ENCODE measurements around the gene LRG1. TPM values are rescaled to one million over a fixed set of nuclear protein-coding genes. Genes with fewer than 3 reads are reported as not detected.
A peak's percentile ranks its signal among the peaks of the same experiment; 100 is the strongest.

The LRG1 gene, protein sequence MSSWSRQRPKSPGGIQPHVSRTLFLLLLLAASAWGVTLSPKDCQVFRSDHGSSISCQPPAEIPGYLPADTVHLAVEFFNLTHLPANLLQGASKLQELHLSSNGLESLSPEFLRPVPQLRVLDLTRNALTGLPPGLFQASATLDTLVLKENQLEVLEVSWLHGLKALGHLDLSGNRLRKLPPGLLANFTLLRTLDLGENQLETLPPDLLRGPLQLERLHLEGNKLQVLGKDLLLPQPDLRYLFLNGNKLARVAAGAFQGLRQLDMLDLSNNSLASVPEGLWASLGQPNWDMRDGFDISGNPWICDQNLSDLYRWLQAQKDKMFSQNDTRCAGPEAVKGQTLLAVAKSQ
- total RNA-seq: under 0.01 TPM

DNA sequence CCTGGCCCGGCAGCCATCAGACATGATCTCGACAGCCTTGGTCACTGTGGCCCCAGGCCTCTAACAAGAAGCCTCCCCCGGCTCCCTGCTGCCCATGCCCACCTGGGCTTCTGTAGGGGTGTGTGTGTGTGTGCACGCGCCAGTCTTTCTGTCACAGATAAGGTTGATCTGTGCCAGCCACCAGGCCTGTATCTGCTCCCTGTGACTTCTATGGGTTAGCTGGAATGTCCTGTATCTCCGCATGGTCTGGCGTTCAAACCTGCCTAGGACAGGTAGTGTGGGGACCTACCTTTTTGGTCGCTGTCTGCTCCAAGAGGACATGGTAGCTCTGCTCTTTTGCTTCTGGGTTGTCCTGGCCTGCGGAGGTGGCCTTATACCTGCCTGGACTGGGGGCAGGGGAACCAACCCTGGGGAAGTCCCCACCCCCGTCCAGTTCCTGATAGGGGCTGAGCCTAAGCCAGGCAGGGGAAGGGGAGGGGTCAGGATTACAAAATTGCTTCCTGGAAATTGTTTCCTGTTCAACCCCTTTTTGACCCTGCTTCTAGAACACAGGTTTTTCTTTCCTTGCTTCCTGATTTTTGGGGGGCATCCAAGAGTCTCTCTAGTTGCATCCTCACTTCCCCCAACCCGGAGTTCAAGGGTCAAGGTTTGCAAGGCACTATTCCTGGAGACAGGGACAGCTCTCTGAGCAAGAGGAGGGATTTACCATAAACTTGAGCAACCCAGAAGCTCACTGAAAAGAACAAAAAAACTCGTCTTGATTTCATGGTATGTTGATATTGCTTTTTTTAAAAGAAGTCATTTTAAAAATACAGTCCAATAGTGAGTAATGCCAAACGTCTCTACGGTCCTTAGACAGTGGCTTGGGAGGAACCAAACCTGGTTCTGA is at the start of gene LRG1:
Gene LRG1 (minus strand): TSS at position 344 of the 889 bp plus-strand sequence. CDS start 23 bp downstream, at position 321.
- no peak for DNase-seq (ENCODE audit: low spot score in 2 of 2)
- FAIRE-seq: no peak

GRCh38 chr19:4588291-4588761 is 48.5 kb upstream of the LRG1 start:
- DNase-seq (ENCODE audit: low spot score in 2 of 2) (no peak), FAIRE-seq (no peak)

- no peak for FAIRE-seq
- no peak for DNase-seq (ENCODE audit: low spot score in 2 of 2)
These were observed 47.7 kb upstream of the LRG1 start for GRCh38 chr19:4587527-4587926.

GRCh38 chr19:4586691-4587090 is 46.9 kb upstream of the LRG1 start:
- FAIRE-seq: no peak
- DNase-seq (ENCODE audit: low spot score in 2 of 2): no peak

GRCh38 chr19:4586245-4586644 is 46.4 kb upstream of the LRG1 start:
- DNase-seq (ENCODE audit: low spot score in 2 of 2) (no peak), FAIRE-seq (no peak)

DNA sequence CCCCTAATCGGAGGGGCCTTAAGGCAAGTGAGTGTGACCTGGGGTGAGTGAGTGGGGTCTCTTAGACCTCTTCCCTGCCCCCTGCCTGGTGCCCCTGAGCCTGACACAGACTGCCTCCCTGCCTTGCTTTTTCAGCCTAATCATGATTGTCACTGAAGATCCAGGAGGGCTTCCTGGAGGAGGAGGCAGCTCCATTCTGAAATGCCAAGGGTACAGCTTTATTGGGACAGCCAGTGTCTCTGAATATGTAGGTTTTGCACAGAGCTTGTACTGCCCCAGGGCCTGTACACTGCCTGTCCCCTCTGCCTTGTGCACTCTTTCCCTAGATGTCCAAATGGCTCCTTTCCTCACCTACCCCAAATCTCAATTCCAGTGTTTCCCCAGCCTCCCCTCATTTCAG is 45.7 kb upstream of the LRG1 start:
- no peak for FAIRE-seq
- no peak for DNase-seq (ENCODE audit: low spot score in 2 of 2)

DNA sequence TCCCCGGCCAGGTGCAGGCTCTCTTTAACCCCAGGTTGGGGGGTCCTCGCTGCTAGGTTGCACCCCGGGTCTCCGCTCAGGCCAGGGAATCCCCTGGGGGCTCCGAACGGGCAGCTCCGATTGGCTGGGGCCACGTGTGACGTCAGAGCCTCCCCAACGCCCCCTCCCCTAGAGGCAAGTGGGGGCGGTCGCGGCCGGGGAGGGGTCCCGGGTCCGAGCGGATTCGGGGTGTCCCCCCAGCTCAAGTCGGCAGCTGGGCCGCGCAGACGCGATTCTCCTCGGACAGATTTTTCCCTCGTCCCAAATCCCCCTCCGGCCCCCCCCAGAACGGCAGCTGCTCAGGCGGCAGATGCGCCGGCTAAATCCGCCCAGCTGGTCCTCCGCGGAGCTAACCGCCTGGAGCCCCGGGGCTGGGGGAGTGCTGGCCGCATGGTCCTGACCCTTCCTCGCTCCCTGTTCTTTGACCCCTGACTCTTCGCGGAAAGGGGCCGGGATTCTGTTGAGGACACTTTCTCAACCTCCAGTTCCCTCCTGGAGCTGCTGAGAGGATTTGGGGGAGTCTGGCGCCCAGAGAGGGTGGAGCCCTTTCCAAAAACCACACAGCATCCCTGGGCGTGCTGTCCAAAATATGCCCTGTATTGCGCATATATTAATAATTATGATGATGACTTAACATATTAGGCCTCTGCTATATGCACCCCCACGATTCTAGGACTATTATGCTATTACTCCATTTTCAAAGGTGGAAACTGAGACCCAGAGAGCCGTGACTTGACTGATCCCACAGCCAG is 45.0 kb upstream of the LRG1 start:
- peak; percentile 48 to 69 for DNase-seq (ENCODE audit: low spot score in 2 of 2)
- FAIRE-seq: no peak

GRCh38 chr19:4583961-4584669 is 44.3 kb upstream of the LRG1 start:
- FAIRE-seq (no peak), DNase-seq (ENCODE audit: low spot score in 2 of 2) (peak in 1 of 2 donors; percentile 67)

GRCh38 chr19:4582980-4583842 is 43.4 kb upstream of the LRG1 start:
- FAIRE-seq: no peak
- no peak for DNase-seq (ENCODE audit: low spot score in 2 of 2)

- peak; percentile 73 to 76 for DNase-seq (ENCODE audit: low spot score in 2 of 2)
- FAIRE-seq: no peak
These were observed 42.1 kb upstream of the LRG1 start for GRCh38 chr19:4581666-4582553.

DNA sequence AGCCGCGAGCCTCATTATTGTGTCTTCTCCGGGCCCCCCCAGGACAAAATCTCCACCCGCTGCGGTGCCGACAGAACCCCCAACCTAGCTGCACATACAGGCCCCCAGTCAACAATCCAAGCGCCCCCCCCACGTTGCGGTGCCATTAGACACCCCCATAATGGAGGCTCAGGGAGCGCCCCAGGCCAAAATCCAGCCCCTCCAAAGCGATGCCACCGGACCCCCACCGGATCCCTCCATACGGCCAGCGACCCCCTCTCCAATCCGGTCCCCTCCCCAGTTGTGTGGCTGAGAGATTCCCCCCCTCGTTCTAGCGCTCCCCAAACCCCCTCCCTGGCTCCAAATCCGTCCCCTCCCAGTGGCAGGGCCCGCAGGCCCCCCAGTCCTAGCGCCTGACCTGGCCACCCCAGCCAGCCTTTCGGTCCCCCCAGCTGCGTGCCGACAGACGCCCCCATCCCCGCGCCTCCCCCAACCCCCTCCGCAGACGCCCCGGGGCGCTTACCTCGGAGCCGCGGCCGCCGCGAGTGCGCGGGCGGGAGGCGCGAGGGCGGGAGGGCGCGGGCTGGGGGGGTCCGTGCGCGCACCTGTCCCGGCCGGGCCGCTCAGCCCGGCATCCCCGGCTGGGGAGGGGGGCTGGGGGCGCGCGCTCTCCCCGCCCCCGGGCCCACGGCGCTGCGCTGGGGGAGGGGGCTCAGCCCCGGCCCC is 41.3 kb upstream of the LRG1 start:
- peak in 1 of 2 donors; percentile 65 for DNase-seq (ENCODE audit: low spot score in 2 of 2)
- FAIRE-seq: no peak

DNA sequence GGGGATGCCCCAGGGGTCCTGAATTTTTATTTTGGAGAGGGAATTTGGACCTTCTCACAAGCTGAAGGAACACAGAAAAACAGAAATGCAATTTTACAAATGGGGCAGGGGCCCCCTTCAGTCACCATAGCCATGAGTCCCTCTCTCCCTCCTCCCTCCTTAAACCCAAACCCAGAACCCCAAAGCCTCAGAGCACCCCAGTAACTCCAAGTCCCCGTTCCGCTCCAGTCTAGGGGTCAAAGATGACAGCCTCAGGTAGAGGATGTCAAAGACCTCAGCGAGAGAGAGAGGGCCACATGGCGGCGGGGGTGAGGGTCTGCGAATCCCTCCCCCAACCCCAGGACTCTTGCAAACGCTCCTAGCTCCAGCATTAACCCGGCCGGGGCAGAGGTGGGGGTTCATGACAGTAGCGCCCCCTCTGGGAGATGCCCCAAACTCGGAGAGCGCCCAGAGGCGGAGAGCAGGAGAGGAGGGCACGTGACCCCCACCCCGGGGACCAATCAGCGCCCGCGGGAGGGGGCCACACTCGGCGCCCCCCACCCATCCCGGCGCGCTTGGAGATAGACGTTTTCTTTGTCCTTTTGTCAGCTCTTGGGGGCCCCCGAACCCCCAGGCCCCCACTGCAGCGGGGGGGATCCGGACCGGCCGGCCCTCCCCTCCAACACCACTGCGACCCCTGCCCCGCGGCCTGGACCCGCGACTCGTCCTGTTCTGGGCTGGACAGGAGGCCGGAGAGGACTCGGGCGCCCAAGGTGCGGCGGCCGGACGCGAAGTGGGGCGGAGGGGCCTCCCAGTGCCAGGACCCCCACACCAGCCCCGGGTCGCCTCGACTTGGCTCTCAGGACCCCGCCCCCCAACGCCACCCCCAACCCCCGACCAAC is 40.4 kb upstream of the LRG1 start:
- DNase-seq (ENCODE audit: low spot score in 2 of 2): peak in 1 of 2 donors; percentile 64
- no peak for FAIRE-seq

GRCh38 chr19:4579389-4579788 is 39.6 kb upstream of the LRG1 start:
- FAIRE-seq (no peak), DNase-seq (ENCODE audit: low spot score in 2 of 2) (no peak)

DNA sequence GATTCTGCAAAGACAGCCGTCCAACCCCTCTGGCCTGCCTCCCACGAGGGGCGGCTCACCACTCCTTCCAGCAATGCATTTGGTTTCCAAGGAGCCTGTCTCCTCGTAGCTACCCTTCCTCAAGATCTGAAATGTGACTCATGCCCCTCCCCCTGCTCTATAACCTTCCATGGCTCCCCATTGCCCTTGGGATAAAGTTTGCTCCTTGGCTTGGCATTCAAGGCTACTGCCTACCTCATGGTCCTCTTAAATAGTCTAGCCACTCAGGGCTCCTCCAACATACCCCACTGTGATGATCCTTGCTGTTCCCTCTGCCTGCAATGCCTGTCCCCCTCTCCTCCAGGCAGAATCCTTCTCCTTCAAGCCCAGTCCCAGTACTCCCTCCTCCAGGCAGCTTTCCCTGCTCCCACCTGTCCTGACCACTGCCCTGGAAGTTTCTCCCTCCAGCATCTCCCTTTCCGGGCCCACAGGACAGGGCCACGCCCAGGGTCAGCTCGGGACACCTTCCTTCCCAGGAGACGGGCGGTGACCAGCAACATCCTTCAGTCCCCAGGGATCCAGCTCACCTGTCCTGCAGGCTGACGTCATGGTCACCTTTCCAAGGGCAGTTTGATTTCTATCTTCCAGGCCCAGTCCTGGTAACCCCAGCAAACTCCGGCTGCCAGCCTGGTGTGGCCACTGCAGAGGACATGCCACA is 38.9 kb upstream of the LRG1 start:
- DNase-seq (ENCODE audit: low spot score in 2 of 2) (no peak), FAIRE-seq (no peak)

DNA sequence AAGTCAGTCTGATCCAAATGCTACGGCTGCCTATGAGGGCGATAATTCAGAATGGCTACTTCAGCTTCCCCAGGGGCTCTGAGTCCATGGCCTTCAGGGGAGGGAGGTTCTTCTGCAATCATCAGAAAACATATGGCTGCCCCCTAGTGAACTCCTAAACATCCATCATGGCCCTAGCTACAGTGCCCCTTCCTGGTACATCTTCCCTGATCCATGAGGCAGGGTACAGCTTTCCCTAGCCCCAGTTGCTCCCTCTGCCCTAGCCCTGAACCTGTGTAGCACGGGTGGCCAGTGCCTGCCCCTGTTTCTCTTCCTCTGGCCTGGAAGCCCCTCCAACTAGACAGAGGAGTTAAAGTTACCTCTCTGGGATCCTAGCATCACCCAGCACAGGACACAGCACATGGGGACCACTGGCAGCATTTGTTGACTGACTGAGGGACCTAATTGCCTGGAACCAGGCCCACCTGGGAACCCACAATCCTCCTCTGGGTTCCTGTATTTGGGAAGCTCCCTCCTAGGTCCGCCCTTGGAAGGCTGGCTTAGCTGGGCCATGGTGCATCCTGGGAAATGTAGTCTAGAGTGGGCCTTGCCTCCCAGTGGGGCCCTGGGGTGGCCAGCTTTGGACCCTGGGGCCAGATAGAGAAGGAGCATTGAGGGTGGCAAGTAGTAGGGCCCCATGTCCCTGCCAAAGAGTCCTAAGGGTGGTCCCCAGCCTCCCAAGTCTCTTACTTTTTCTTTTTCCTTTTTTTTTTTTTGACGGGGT is 37.4 kb upstream of the LRG1 start:
- no peak for DNase-seq (ENCODE audit: low spot score in 2 of 2)

More for the DNA sequence above, 37.4 kb upstream of the LRG1 start:
- FAIRE-seq: no peak
